HEK293 (cell line): ENCODE measurements around the gene FGF22.
A peak's percentile ranks its signal among the peaks of the same experiment; 100 is the strongest.

Experiments used
- EGR2 ChIP-seq: fragments of 450-650 bp; formaldehyde crosslinking; IDR thresholded peaks from 2 replicates; pipeline ENCODE4 v1.5.1; 2016; ENCODE audit warnings: low read depth, missing biosample characterization, missing genetic modification characterization
- GLIS1 ChIP-seq: fragments of 450-650 bp; formaldehyde crosslinking; IDR thresholded peaks from 2 replicates; pipeline ENCODE4 v1.5.1; 2016; ENCODE audit warnings: missing biosample characterization, missing genetic modification characterization
- HIC1 ChIP-seq: fragments of 450-650 bp; formaldehyde crosslinking; IDR thresholded peaks from 2 replicates; pipeline ENCODE4 v1.5.1; 2016; ENCODE audit warnings: missing biosample characterization, missing genetic modification characterization
- MYNN ChIP-seq: fragments of 450-650 bp; formaldehyde crosslinking; IDR thresholded peaks from 2 replicates; pipeline ENCODE4 v1.5.1; 2016; ENCODE audit warnings: missing biosample characterization, missing genetic modification characterization, borderline replicate concordance
- OVOL3 ChIP-seq: fragments of 450-650 bp; formaldehyde crosslinking; IDR thresholded peaks from 2 replicates; pipeline ENCODE4 v1.5.1; 2016; ENCODE audit warnings: missing biosample characterization, missing genetic modification characterization
- SP3 ChIP-seq: fragments of 450-650 bp; formaldehyde crosslinking; IDR thresholded peaks from 2 replicates; pipeline ENCODE4 v1.5.1; 2016; ENCODE audit warnings: missing biosample characterization, missing genetic modification characterization
- ZBTB1 ChIP-seq: fragments of 450-650 bp; formaldehyde crosslinking; IDR thresholded peaks from 2 replicates; pipeline ENCODE4 v1.5.1; 2016; ENCODE audit warnings: missing biosample characterization, missing genetic modification characterization
- ZBTB20 ChIP-seq: fragments of 450-650 bp; formaldehyde crosslinking; IDR thresholded peaks from 2 replicates; pipeline ENCODE4 v1.5.1; 2016; ENCODE audit warnings: missing biosample characterization, missing genetic modification characterization
- ZBTB49 ChIP-seq: fragments of 450-650 bp; formaldehyde crosslinking; IDR thresholded peaks from 2 replicates; pipeline ENCODE4 v1.5.1; 2016; ENCODE audit warnings: missing biosample characterization, missing genetic modification characterization, low read depth
- ZFHX2 ChIP-seq: fragments of 450-650 bp; formaldehyde crosslinking; conservative IDR thresholded peaks from 2 replicates; pipeline ENCODE4 v1.5.1; 2016; ENCODE audit warnings: missing biosample characterization, missing genetic modification characterization
- ZFP41 ChIP-seq: fragments of 450-650 bp; formaldehyde crosslinking; IDR thresholded peaks from 2 replicates; pipeline ENCODE4 v1.5.1; 2016; ENCODE audit warnings: missing biosample characterization, missing genetic modification characterization, borderline replicate concordance
- ZNF112 ChIP-seq: fragments of 450-650 bp; formaldehyde crosslinking; IDR thresholded peaks from 2 replicates; pipeline ENCODE4 v1.5.0; 2017; ENCODE audit warnings: missing biosample characterization, missing genetic modification characterization
- ZNF132 ChIP-seq: fragments of 450-650 bp; formaldehyde crosslinking; IDR thresholded peaks from 2 replicates; pipeline ENCODE4 v1.5.1; 2017; ENCODE audit warnings: missing biosample characterization, missing genetic modification characterization, borderline replicate concordance
- ZNF280D ChIP-seq: fragments of 450-650 bp; formaldehyde crosslinking; IDR thresholded peaks from 2 replicates; pipeline ENCODE4 v1.5.1; 2016; ENCODE audit warnings: missing biosample characterization, missing genetic modification characterization
- ZNF335 ChIP-seq: fragments of 450-650 bp; formaldehyde crosslinking; conservative IDR thresholded peaks from 2 replicates; pipeline ENCODE4 v1.5.1; 2016; ENCODE audit warnings: missing biosample characterization, missing genetic modification characterization
- ZNF391 ChIP-seq: fragments of 450-650 bp; formaldehyde crosslinking; IDR thresholded peaks from 2 replicates; pipeline ENCODE4 v1.5.1; 2016; ENCODE audit warnings: low read depth, missing biosample characterization, missing genetic modification characterization, borderline replicate concordance
- ZNF404 ChIP-seq: fragments of 450-650 bp; formaldehyde crosslinking; IDR thresholded peaks from 2 replicates; pipeline ENCODE4 v1.5.1; 2017; ENCODE audit warnings: missing biosample characterization, missing genetic modification characterization
- ZNF48 ChIP-seq: fragments of 450-650 bp; formaldehyde crosslinking; IDR thresholded peaks from 2 replicates; pipeline ENCODE4 v1.5.1; 2016; ENCODE audit warnings: missing biosample characterization, missing genetic modification characterization
- ZNF501 ChIP-seq: fragments of 450-650 bp; formaldehyde crosslinking; IDR thresholded peaks from 2 replicates; pipeline ENCODE4 v1.5.1; 2016; ENCODE audit warnings: missing biosample characterization, missing genetic modification characterization
- ZNF510 ChIP-seq: fragments of 450-650 bp; formaldehyde crosslinking; IDR thresholded peaks from 2 replicates; pipeline ENCODE4 v1.5.1; 2018; ENCODE audit warnings: mild to moderate bottlenecking, missing genetic modification characterization, missing biosample characterization; ENCODE audit not compliant: insufficient replicate concordance
- ZNF529 ChIP-seq: fragments of 450-650 bp; formaldehyde crosslinking; IDR thresholded peaks from 2 replicates; pipeline ENCODE4 v1.5.1; 2017; ENCODE audit warnings: missing genetic modification characterization, missing biosample characterization; ENCODE audit not compliant: insufficient replicate concordance
- ZNF704 ChIP-seq: fragments of 450-650 bp; formaldehyde crosslinking; IDR thresholded peaks from 2 replicates; pipeline ENCODE4 v1.5.1; 2016; ENCODE audit warnings: missing biosample characterization, missing genetic modification characterization
- ZXDB ChIP-seq: fragments of 450-650 bp; formaldehyde crosslinking; IDR thresholded peaks from 2 replicates; pipeline ENCODE4 v1.5.1; 2016; ENCODE audit warnings: missing biosample characterization, missing genetic modification characterization

The FGF22 gene

GRCh38 chr19:662207-662961, 22.7 kb downstream of the FGF22 start (continued):
- TF ChIP-seq ZNF48 (tag by site-specific recombination) (no peak), ZNF704 (tag by site-specific recombination) (no peak), ZXDB (tag by site-specific recombination) (no peak), GLIS1 (tag by site-specific recombination) (peak; percentile 38; the same call in 1 of the 2 replicates), HIC1 (tag by site-specific recombination) (no peak), ZNF391 (no peak), ZNF501 (tag by site-specific recombination) (no peak), ZFHX2 (tag by site-specific recombination) (peak; percentile 55), ZNF529 (tag by site-specific recombination) (no peak), ZNF132 (tag by site-specific recombination) (no peak), SP3 (peak; percentile 60; the same call in 1 of the 2 replicates), ZBTB49 (no peak), OVOL3 (no peak), ZNF404 (tag by site-specific recombination) (no peak), ZNF280D (tag by site-specific recombination) (no peak), ZBTB20 (tag by site-specific recombination) (peak; percentile 10; the same call in 1 of the 2 replicates), ZNF335 (tag by site-specific recombination) (peak; percentile 55), ZBTB1 (no peak), ZFP41 (tag by site-specific recombination) (no peak), MYNN (tag by site-specific recombination) (no peak), EGR2 (tag by site-specific recombination) (peak; percentile 58), ZNF510 (no peak), ZNF112 (tag by site-specific recombination) (no peak)
